Lower lobe of right lung (tissue), 2 donors: ENCODE data around the gene RNF40. TPM values are rescaled to one million over a fixed set of nuclear protein-coding genes. Genes with fewer than 3 reads are reported as not detected.

Source experiments
- ATAC-seq, 2 donors: fragments of 200-7000 bp; cut with Tn5 transposase; one replicate each; pipeline ENCODE4 v1.9.1; 2020 to 2022; ENCODE audit warnings: mild to moderate bottlenecking in 2 of 2, moderate library complexity in 2 of 2
- DNase-seq: peaks from one replicate; pipeline ENCODE4 v3.0.0-alpha.2; 2020
- H3K27ac ChIP-seq: fragments of 200-600 bp; one replicate; pipeline ENCODE4 v1.8.0; 2022
- H3K27me3 ChIP-seq: fragments of 200-600 bp; one replicate; pipeline ENCODE4 v1.8.0; 2022; ENCODE audit warnings: low read depth
- H3K36me3 ChIP-seq: fragments of 200-600 bp; one replicate; pipeline ENCODE4 v1.8.0; 2022; ENCODE audit warnings: mild to moderate bottlenecking
- H3K4me1 ChIP-seq: fragments of 200-600 bp; one replicate; pipeline ENCODE4 v1.8.0; 2022
- H3K4me3 ChIP-seq: fragments of 200-600 bp; one replicate; pipeline ENCODE4 v1.8.0; 2022; ENCODE audit warnings: mild to moderate bottlenecking
- H3K9me3 ChIP-seq: fragments of 200-600 bp; one replicate; pipeline ENCODE4 v1.8.0; 2022
- intact Hi-C: fragments of 100-400 bp; cut with DNase I; formaldehyde crosslinking; loops from one replicate; pipeline ENCODE4 v1.11.0; 2022
- long read RNA-seq: library from polyadenylated mRNA; unstranded; transcript quantifications from one replicate; pipeline ENCODE4 v2.0.0, GENCODE V29; 2021
- total RNA-seq: library from RNA; stranded (reverse); fragmentation: NEBNext Ultra II Directional; extraction: Animal tissue kit (Norgen Biotek cat#: 25700); gene quantifications from one replicate; pipeline ENCODE4 v1.2.1, GENCODE V29; 2021
- TF ChIP-seq, protein P1 (sequence below): fragments of 200-600 bp; IDR thresholded peaks from one replicate; pipeline ENCODE4 v1.8.0; 2022; ENCODE audit warnings: antibody characterized with exemption, mild to moderate bottlenecking
- donor health status: DM: no; HTN: yes; CAD: no; lungs with severe emphysema.

The RNF40 gene
- 95.9 TPM for total RNA-seq
- long read RNA-seq, full-length matches to known transcripts: 20 of 78 reads
- long read RNA-seq, partial matches to known transcripts: 44 of 78 reads
- long read RNA-seq, other reads (novel, unspliced or antisense): 14 of 78 reads

DNA sequence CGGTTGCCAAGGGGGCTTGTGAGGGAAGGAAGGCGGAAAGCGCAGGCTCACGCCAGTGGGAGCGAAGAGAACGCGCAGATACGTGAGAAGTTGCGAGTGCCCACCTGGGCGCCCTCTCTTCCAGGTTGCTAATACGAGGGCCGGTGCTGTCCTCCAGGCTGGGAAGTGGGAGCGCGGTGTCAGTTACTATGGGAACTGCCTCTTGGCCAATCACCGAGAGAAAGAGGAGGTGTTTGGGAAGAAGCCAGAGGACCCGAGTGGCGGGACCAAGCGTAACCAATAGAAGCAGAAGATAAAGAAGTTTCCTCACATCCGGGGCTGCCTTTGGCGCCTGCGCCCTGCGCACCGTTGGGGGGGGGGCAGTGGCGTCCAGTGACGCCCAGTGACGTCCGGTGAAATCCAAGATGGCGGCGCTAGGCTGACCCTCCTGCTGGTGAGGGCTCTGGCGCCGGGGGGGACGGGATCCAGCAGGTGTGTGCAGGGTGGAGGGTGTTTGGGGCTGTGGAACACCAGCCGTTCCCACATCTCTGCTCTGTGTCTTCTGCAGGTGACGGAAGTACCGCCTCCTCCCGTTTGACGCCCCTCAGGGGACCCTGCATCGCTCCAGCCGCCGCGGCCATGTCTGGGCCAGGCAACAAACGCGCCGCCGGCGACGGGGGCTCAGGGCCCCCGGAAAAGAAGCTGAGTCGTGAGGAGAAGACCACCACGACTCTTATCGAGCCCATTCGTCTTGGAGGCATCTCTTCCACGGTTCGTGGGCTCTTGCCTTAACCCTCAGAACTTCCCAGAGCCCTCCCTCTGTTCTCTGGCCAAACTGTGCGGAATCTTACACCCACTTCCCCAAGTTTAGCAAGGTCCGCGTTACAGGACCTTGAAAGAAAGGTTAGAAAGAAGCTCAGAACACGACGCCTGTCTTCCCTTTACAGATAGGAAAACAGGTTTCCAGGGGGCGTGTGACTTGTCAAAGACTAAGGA lies at the start of gene RNF40, which contains the start of gene CFAP119:
Gene RNF40 (plus strand): TSS at position 395 of the 975 bp plus-strand sequence. CDS start 224 bp downstream, at position 619.
Gene CFAP119 (minus strand): TSS at position 135 of the 975 bp plus-strand sequence. CDS start 314 bp downstream, outside the sequence.
- ATAC-seq: peak; percentile 97 to 98
- Histone ChIP-seq H3K27me3 (no peaks in the 10 kb centered on the region), H3K4me1 (peaks cover 27% of the 10 kb centered on the region), H3K36me3 (peaks cover 52% of the 10 kb centered on the region), H3K9me3 (no peaks in the 10 kb centered on the region), H3K4me3 (peak within 1 kb of the TSS; percentile 79), H3K27ac (peak within 1 kb of the TSS; percentile 88)
- intact Hi-C loops: no loop called here
- TF ChIP-seq, protein P1, sequence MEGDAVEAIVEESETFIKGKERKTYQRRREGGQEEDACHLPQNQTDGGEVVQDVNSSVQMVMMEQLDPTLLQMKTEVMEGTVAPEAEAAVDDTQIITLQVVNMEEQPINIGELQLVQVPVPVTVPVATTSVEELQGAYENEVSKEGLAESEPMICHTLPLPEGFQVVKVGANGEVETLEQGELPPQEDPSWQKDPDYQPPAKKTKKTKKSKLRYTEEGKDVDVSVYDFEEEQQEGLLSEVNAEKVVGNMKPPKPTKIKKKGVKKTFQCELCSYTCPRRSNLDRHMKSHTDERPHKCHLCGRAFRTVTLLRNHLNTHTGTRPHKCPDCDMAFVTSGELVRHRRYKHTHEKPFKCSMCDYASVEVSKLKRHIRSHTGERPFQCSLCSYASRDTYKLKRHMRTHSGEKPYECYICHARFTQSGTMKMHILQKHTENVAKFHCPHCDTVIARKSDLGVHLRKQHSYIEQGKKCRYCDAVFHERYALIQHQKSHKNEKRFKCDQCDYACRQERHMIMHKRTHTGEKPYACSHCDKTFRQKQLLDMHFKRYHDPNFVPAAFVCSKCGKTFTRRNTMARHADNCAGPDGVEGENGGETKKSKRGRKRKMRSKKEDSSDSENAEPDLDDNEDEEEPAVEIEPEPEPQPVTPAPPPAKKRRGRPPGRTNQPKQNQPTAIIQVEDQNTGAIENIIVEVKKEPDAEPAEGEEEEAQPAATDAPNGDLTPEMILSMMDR: no peak
- DNase-seq: peak; percentile 95

DNA sequence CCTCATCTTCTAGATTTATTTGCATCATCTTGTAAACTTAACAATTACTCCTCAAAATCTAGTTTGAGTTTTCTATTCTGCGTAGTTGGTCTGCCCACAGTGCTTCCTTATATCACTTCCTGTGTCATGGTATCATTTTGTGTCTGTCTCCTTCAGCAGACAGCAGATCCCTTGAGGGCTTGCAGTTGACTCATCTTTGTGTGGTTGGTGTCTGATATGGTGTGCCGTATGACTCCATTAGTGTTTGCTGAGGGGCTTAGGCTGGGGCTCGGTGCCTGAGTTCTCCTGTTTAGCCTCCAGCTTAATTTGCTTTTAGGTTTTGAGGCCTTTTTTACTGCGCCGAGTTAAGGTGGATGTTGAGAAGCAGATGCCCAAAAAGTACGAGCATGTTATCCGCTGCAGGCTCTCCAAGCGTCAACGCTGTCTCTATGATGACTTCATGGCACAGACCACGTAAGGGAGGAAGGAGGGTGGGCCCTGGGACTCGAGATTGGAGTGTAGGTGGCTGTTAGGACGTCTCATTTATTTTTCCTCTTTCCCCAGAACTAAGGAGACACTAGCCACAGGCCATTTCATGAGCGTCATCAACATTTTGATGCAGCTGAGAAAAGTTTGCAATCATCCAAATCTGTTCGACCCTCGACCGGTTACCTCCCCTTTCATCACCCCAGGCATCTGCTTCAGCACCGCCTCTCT lies 46.2 kb upstream of the RNF40 start:
- TF ChIP-seq, protein P1: no peak
- no peaks in the 10 kb centered on the region for H3K9me3 ChIP-seq
- peaks cover 13% of the 10 kb centered on the region for H3K4me1 ChIP-seq
- intact Hi-C loops: no loop called here
- ATAC-seq (peak; percentile 58 to 62), DNase-seq (no peak)
- H3K4me3 ChIP-seq: no peak overlapping the region
- H3K36me3 ChIP-seq: peaks cover 100% of the 10 kb centered on the region
- H3K27me3 ChIP-seq: no peaks in the 10 kb centered on the region
- H3K27ac ChIP-seq: peak overlapping the region; percentile 59

DNA sequence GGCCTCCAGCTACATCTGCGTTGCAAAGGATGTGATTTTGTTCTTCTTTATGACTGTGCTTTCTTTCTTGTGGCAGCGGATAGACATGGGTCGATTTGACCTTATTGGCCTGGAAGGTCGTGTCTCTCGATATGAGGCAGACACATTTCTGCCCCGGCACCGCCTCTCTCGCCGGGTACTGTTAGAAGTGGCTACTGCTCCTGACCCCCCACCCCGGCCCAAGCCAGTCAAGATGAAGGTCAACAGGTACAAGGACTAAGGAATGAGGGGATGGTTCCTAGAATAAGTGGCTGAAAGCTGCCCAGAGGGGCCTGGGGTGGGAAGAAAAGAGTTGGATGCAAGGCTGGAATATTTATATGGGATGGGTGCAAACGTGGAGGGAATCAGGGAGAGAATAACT lies 42.0 kb upstream of the RNF40 start:
- ATAC-seq: no peak
- peaks cover 100% of the 10 kb centered on the region for H3K36me3 ChIP-seq
- DNase-seq: no peak
- TF ChIP-seq, protein P1: no peak
- no peaks in the 10 kb centered on the region for H3K9me3 ChIP-seq
- intact Hi-C loops: no loop called here
- no peak overlapping the region for H3K27ac ChIP-seq
- no peak overlapping the region for H3K4me3 ChIP-seq
- no peaks in the 10 kb centered on the region for H3K27me3 ChIP-seq
- peaks cover 5% of the 10 kb centered on the region for H3K4me1 ChIP-seq

DNA sequence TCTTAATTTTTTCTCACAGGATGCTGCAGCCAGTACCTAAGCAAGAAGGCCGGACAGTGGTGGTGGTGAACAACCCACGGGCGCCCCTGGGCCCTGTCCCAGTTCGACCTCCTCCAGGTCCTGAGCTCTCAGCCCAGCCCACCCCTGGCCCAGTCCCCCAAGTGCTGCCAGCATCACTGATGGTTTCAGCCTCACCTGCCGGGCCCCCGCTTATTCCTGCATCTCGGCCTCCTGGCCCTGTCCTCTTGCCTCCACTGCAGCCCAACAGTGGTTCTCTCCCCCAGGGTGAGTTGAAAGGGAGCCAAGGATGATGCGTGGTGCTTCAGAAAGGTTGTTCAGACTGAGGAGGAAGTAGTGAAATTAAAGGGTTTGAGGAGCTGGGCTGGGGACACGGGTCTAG lies 41.4 kb upstream of the RNF40 start:
- Histone ChIP-seq H3K27ac (no peak overlapping the region), H3K36me3 (peaks cover 100% of the 10 kb centered on the region), H3K4me1 (no peaks in the 10 kb centered on the region), H3K27me3 (no peaks in the 10 kb centered on the region), H3K4me3 (no peak overlapping the region), H3K9me3 (no peaks in the 10 kb centered on the region)
- intact Hi-C loops: no loop called here
- DNase-seq: no peak
- TF ChIP-seq, protein P1: no peak
- ATAC-seq: no peak

DNA sequence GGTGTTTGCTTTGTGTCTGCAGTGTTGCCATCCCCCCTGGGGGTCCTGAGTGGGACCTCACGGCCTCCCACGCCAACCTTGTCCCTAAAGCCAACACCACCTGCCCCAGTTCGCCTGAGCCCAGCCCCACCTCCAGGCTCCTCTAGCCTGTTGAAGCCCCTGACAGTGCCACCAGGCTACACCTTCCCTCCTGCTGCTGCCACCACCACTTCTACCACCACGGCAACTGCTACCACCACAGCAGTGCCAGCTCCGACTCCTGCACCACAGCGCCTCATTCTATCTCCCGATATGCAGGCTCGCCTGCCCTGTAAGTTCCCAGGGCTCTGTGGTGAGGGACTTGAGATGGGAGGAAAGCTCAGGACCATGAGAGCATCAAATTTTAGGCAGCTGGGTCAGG lies 41.0 kb upstream of the RNF40 start:
- Histone ChIP-seq H3K27ac (no peak overlapping the region), H3K27me3 (no peaks in the 10 kb centered on the region), H3K4me3 (no peak overlapping the region), H3K36me3 (peaks cover 100% of the 10 kb centered on the region), H3K9me3 (no peaks in the 10 kb centered on the region), H3K4me1 (no peaks in the 10 kb centered on the region)
- no peak for DNase-seq
- TF ChIP-seq, protein P1: no peak
- intact Hi-C loops: no loop called here
- no peak for ATAC-seq
